Omental fat pad (tissue), 4 donors: ENCODE data around the gene CALN1. TPM values are rescaled to one million over a fixed set of nuclear protein-coding genes. Genes with fewer than 3 reads are reported as not detected.

Source experiments
- ATAC-seq: fragments of 150-250 bp; one replicate; pipeline ENCODE4 v1.9.1; 2016; ENCODE audit warnings: mild to moderate bottlenecking, moderate library complexity; ENCODE audit not compliant: low FRiP score
- DNase-seq: peaks from one replicate; pipeline ENCODE4 v3.0.0-alpha.2; 2019; ENCODE audit warnings: low spot score
- CTCF ChIP-seq, 3 donors: fragments of 450-650 bp; IDR thresholded peaks; one replicate each; pipeline ENCODE4 v1.5.1; 2016 to 2017; ENCODE audit warnings: antibody characterized with exemption in 3 of 3, mild to moderate bottlenecking in 3 of 3, moderate library complexity in 2 of 3
- total RNA-seq, 4 donors: library from RNA; depleted of rRNA; stranded (reverse); fragments of >200 nt; gene quantifications; one replicate each; pipeline ENCODE4 v1.1.0, GENCODE V29; 2016

The CALN1 gene
- total RNA-seq, 4 donors from 2014 or later, result 0.16 TPM; not detected in 3

DNA sequence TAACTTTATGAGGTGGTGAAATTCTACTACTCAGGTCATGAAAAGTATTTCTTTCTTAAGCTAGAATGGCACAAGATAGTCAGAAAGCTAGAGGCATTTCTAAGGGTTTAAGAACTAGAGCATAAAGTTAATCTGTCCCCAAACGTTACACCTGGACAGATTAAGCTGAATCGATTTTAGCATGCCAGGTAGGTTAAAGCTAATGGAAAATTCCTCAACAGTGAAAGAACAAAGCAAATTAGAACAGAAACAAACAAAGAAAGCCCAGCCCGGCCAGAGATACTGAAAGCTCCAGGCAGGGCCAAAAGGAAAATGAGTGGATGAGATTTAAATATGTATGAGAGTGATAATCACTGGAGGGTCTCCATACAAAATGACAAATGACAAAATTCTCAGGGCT lies 293.8 kb downstream of the CALN1 start:
- ATAC-seq (no peak), DNase-seq (no peak)
- TF ChIP-seq CTCF (IDR thresholded peaks at IDR 0.05), result no peak

GRCh38 chr7:72114129-72114528 lies 298.0 kb downstream of the CALN1 start:
- DNase-seq (no peak), ATAC-seq (no peak)
- no peak for TF ChIP-seq CTCF (IDR thresholded peaks at IDR 0.05)

GRCh38 chr7:72112992-72113391 lies 299.1 kb downstream of the CALN1 start:
- ATAC-seq, result no peak
- no peak for DNase-seq
- no peak for TF ChIP-seq CTCF (IDR thresholded peaks at IDR 0.05)

GRCh38 chr7:72112530-72112929 lies 299.6 kb downstream of the CALN1 start:
- ATAC-seq, result no peak
- no peak for DNase-seq
- TF ChIP-seq CTCF (IDR thresholded peaks at IDR 0.05), result no peak

DNA sequence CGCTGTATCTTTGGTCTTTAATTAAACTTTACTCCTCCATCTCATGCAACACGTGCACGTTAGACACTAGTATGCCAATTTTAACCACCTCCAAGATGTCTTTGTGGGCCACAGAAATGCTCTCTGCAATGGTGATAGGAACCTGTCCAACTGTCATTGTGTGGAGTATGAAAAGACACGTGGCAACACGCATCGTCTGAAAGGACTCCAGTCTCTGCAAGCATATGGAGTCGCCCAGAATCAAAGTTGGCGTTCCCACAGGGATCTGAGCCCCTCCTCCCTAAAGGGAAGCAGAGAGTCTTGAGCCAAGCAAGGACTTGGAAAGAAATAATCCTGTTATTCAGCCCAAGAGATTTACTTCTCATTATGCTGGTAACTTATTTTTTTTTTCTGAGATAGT lies 301.1 kb downstream of the CALN1 start:
- DNase-seq (no peak), ATAC-seq (no peak)
- TF ChIP-seq CTCF (IDR thresholded peaks at IDR 0.05), result no peak

DNA sequence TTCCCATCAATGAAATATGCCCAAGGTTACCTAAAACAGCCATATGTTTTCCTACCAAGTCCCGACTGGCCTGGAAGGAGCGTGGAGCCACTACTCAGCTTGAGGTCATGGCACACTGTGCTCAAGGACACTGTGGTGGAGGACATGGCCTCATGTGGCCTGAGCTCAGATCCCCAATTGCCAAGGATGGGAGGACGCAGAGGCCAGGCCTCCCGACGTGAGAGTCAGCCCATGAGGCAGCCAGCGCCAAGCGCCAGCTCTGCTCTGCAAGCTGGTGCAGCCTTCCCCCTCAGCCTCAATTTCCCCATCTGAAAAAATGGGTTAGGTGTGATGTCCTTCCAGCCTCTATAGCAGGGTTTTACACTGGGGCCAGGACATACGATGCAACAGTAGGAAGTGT lies 302.6 kb downstream of the CALN1 start:
- no peak for ATAC-seq
- DNase-seq, result no peak
- no peak for TF ChIP-seq CTCF (IDR thresholded peaks at IDR 0.05)

DNA sequence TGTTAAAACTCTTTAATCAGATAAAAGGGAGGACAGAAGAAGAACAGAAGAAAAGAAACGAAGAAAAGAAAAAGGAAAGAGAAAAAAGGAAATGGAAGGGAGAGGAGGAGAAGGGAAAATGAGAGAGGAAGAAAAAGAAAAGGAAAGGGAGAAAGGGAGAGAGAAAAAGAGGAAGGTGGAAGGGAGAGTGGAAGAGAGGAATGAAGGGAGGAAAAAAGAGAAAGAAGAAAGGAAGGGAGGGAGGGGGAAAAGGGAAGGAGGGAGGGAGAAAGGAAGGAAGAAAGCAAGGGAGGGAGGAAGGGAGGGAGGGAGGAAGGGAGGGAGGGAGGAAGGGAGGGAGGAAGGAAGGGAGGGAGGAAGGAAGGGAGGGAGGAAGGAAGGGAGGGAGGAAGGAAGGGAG lies 305.7 kb downstream of the CALN1 start:
- TF ChIP-seq CTCF (IDR thresholded peaks at IDR 0.05), result no peak
- DNase-seq (no peak), ATAC-seq (no peak)
